Tibial nerve (tissue), 4 donors: ENCODE data around the gene STT3A.

Experiments used
- CTCF ChIP-seq, 5 experiments: fragments of 200-600 bp in 3 of 5; fragments of 450-650 bp in 2 of 5; sonication (generic) in 3 of 5; IDR thresholded peaks; one replicate each; pipeline ENCODE4 v1.5.1; 2016 to 2019; ENCODE audit warnings: antibody characterized with exemption in 5 of 5, mild to moderate bottlenecking in 3 of 5, moderate library complexity in 2 of 5
- EP300 ChIP-seq, 2 donors: sonication (generic); formaldehyde crosslinking; IDR thresholded peaks; one replicate each; pipeline ENCODE4 v1.6.1; 2017; ENCODE audit warnings: antibody characterized with exemption in 2 of 2, mild to moderate bottlenecking in 1 of 2
- POLR2A ChIP-seq, 2 donors: fragments of 450-650 bp; IDR thresholded peaks; one replicate each; pipeline ENCODE4 v1.6.1; 2017; ENCODE audit warnings: antibody characterized with exemption in 2 of 2, mild to moderate bottlenecking in 2 of 2, moderate library complexity in 2 of 2

GRCh38 chr11:125586623-125587022 is 6.0 kb upstream of the STT3A start:
- TF ChIP-seq CTCF (IDR thresholded peaks at IDR 0.05) (no peak), EP300 (IDR thresholded peaks at IDR 0.05) (no peak), POLR2A (IDR thresholded peaks at IDR 0.05) (no peak)
